Suppressor macrophage treated with lipopolysaccharide for 4 hours (primary cell): Measurements from ENCODE around the gene LPO.
A peak's percentile ranks its signal among the peaks of the same experiment; 100 is the strongest.

ENCODE experiments used
- DNase-seq: peaks from one replicate; pipeline ENCODE4 v3.0.0-alpha.2; 2020

LPO gene

DNA sequence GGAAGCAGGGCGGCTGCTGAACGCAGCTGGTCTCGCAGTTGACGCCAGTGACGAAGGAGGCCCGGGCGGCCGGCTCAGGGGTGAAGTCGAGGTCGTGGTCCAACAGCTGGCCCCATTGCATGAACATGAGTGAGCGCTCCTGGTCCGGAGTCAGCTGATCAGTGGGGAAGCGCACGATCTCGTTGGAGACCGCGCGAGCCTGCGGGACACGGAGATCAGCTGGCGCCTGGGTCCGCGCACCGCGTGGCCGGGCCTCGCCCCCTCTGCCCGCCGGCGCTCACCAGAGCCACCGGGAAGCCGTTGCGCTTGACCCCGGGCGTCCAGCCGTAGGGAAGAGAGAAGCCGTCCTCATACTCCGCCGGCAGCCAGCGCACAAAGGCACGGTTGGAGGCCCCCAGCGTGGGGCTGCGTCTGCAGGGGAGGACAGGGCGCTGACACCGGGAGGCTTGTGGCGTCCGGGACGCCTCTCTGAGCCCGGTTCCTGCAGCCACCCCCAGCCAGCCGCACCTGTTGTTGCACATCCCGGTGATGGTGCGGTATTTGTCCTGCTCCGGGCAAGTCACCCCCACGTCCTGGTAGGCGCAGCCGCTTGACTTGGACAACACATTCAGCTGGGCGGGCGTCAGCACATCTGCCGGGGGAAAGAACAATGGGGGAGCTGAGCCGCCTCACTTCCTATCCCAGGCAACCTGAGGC lies 40.8 kb downstream of the LPO start:
- peak; percentile 65 for DNase-seq

DNA sequence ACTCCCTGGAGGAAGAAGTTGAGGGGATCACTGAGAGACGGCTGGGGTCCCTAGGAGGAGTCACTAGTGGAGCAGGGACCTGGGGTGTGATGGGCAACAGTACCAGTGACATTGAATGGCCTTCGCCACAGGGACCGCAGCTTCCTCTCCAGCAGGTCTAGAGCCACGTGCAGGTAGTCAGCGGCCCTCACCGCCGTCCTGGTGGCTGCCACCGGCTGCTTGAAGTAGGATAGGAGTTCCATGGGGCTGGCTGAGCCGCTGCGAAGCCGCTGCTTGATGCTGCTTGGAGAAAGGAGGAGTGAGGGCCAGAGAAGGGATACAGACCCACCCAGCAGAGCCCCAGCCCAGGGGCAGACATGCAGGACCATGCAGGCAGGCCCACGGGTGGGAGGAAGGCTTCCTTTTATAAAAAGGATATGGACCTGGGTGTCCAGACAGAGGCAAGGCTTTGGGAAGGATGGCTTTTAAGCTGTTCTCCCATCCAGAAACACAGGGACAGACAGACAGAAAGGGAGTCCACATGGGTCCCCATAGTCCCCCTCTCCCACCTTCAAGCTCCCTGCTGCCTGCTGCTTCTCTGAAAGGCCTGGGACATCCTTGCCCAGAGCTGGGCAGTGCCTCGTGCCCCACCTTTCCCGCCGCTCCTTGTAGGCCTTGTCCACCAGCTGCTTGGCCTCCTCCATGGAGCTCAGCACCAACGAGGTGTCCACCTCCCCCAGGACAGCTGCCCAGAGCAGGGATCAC lies 41.5 kb downstream of the LPO start:
- DNase-seq = no peak

DNA sequence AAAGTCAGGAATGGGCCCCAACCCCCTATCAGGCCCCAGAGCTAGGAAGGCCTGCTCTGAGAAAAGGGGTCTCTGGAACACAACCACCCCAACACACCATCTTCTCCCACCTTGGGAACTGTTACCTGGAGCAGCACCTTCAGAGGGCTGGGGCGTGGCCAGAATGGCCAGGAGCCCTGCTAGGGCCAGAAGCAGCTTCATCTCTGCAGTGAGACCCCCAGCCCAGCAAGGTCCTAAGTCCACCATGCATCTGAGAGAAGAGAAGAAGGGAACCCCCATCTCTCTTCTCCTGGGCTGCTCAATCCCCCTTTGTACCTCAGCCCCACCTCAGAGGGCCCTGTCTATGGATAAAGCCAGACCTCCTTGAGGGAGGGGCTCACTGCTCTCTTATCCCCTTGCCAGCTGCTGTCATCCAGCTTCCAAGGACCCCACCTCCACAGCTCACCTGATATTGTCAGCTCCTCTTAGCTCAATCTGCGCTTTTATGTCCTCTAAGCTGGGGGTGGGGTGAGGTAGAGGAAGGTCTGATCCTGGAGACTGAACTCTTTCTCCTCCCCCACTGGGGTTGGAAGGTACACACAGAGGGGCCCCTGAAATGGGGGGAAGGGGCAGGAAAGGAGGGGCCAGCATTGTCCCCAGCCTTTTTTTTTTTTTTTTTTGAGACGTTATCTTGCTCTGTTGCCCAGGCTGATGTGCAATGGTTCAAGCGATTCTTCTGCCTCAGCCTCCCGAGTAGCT lies 42.3 kb downstream of the LPO start, which contains the start of gene MPO:
Gene MPO, minus strand, starts transcription at position 456 of the 738 bp plus-strand sequence. Its CDS starts 177 bp downstream, at position 279.
- DNase-seq = no peak

DNA sequence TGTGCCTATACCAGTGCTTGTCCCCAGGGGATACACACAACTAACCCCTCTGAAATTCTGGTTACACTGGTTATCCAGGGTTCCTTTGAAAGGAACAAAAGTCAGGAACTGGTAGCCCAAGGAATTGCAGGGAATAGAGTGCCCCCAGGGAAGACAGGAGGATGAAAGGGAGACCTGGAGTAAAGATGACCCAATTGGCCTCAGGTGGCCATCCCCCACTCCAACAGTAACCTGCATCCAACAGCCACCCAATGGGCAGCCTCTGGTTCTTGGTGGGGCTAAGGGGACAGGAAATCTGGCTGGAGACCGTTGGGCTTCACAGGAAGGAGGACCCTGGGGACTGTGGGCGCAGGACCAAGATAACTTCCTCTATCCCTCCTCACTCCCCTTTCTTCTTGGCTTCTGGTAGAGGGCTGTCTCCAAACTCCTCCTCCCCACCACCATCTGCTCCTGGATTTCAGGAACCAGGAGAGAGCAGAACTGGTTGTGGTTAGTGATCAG lies 43.2 kb downstream of the LPO start:
- DNase-seq = no peak

DNA sequence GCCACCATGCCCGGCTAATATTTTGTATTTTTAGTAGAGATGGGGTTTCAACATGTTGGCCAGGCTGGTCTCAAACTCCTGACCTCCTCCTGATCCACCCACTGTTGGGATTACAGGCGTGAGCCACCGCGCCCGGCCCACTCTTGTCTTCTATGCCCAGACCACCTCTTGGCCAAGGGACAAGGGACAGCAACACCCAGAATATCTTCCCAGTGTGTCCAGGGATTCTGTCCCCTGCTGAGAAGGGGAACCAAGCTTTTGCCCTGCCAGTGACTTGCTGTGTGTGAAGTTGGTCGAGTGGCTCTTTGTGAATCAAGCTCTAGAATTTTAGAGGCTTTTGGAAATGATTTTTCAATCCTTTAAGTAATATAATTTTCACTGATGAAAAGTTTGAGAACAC lies 44.1 kb downstream of the LPO start:
- no peak for DNase-seq

DNA sequence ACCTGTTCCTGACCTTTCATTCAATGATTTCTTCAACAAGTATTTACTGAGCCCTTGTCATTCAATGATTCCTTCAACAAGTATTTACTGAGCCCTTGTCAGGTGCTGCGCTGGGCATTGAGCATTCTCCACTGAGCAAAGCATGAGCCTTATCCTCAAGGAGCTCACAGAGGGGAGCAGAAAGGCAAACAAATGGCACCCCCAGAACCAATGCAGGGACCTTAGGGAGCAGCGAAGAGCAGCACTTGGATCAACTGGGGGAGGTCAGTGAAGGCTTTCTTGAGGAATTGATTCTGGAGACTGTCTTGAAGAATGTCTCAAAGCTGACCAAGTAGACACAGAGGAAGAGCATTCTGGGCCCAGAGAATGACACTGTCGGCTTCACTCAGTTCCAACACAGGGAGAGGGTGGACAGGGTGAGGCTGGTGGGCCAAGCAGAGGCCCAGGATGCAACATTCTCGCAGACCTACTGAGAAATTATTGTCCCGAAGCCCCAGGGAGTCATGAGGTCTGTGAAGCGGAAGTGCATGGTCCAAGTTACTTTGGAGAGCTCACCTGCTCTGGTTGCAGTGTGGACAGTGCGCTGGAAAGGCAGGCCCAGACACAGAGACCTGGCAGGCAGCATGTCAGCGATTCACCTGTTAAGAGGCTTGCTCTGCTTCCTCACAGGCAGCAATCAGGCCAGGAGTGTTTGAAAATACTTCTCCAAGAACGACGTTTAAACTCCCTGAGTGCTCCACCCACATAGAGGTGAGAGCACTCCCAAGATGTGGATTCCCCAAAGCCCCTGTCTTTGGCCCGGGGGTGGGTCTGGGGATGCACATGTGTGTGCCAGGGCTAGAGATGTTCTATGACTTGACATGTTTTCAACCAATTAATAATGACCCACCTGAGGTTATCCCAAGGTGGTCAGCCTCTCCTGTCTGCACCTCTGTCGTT lies 45.6 kb downstream of the LPO start:
- no peak for DNase-seq

DNA sequence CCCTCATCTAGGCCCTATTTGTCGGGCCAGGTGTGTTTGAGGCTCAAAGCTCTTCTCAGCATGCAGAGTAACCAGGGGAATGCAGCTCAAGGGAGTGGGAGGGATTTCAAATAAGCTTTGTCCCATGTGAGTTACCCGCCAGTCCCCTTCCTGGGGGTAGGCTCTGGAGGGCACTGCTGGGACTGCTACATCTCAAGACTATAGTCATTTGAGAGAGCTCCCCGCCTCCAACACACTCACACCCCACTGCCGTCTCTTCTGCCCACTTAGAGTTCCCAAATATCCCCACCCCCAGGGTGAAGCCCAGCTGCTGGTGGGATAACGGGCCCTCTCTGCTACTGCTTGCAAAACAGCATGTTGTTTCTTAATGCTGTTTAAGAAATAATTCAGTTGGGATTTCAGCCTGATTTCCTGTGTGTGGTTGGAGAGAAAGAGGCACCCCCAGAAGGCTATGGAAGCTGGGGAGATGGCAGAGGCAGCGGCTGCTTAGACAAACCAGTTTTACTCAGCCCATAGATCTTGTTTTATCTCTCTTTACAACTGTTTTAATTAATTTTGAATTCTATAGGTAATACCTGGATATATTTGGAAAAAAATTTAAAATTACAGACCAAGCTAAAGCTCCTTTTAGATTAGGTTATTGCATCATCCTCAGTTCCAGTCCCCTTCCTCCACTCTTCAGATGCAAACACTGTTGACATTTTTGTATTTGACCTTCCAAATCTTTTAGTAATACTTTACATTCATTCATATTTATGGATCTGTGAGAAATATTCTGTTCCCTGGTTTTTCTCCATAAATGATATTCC lies 46.4 kb downstream of the LPO start:
- peak; percentile 49 for DNase-seq

DNA sequence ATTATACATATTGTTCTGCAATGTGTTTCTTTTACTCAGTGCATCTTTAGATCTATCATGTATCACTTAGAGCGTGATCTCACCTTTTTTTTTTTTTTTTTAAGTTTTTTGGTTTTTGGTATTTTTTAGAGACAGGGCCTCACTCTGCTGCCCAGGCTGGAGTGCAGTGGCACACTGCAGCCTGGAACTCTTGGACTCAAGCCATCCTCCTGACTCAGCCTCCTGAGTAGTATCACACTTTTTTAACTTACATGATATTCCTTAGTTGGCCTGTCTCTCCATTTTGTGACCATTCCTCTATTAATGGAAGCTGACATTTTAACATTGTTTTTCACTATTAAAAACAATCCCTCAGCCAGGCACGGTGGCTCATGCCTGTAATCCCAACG lies 47.0 kb downstream of the LPO start:
- no peak for DNase-seq

DNA sequence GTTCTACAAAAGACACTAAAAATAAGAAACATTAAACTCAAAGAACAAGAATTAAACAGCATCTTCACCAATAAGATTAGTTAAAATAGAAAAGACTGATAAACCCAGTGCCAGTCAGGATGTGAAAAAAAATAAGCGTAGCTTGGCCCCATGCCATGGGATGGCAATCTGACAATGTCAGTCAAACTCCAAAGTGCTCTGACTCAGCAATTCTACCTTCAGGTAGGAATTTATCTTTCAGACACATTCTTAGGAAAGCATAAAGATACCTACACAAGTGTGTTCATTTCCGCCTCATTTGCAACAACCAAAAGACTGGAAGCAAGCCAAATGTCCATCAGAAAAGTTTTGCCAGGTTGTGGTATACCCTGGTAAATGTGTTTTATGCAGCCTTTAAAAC lies 51.5 kb downstream of the LPO start:
- DNase-seq = no peak

DNA sequence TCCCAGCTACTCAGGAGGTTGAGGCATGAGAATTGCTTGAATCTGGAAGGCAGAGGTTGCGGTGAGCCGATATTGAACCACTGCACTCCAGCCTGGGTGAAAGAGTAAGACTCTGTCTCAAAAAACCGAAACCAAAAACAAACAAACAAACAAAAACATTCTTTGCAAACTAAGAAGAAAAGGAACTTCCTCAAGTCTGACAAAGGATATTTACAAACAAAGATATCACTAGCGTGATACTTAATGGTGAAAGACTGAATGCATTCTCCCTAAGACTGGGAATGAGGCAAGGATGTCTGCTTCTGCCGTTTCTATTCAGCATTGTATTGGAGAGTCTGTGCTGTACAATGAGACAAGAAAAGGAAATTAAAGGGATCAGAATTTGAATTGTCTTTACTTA lies 52.9 kb downstream of the LPO start:
- DNase-seq = no peak

DNA sequence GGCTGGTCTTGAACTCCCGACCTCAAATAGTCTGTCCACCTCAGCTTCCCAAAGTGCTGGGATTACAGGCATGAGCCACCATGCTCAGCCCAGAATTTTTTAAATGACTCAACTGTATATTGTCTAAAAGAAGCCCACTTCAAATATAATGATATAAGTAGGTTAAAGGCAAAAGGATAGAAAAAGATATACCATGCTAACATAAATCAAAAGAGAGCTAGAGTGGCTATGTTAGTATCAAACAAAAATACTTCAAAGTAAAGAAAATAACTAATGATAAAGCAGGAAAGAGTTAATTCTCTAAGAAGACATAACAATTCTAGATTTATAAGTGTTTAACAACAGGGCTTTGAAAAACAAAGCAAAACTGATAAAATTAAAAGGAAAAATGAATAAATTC lies 55.6 kb downstream of the LPO start:
- no peak for DNase-seq

DNA sequence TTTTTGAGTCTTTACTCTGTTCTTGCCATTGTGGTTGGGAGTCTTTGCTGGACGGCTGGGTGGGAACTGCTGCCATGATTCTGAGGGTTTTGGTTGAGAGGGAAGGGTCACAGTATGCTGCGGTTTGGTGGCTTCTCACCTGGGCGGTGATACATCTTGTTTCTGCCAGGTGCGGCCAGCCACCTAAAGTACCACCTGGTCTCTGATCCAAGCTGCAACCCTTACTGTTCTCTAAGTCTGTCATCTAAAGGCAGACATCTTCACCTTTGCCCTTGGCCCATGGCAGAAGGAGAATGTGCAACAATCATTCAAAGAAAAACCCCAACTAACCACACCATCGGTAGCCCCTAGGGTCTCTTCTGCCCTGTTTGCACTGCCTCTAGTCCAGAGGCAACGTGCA lies 62.0 kb downstream of the LPO start:
- DNase-seq = no peak

DNA sequence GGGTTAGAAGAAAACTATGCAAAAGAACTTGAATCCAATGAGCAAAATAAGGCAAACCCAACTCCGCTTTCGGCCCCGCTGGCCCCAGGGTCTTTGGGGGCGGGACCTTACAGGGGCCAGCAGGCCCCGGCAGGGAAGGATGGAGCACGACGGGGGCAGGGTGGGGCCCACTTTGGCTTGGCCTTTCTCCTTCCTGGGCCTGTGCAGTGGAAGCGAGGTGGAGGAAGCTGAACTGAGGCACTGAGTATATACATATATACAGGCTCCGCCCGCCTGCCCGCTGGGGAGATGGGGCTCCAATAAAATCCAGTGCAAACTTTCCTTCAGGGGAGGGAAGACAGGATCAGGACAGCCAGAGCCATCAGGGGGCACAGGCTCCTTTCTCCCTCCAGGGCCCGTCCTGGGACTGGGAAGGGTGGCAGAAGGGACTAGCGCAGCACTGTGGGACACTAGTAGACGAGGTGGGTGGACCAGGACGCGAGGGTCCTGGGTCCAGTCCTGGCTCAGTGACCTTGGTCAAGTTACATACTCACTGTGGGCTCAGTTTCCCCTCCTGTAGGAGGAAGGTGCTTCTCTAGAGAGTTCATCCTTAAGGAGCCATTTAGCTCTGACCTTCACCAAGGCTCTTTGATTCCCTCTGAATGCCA lies 63.2 kb downstream of the LPO start:
- DNase-seq = no peak

DNA sequence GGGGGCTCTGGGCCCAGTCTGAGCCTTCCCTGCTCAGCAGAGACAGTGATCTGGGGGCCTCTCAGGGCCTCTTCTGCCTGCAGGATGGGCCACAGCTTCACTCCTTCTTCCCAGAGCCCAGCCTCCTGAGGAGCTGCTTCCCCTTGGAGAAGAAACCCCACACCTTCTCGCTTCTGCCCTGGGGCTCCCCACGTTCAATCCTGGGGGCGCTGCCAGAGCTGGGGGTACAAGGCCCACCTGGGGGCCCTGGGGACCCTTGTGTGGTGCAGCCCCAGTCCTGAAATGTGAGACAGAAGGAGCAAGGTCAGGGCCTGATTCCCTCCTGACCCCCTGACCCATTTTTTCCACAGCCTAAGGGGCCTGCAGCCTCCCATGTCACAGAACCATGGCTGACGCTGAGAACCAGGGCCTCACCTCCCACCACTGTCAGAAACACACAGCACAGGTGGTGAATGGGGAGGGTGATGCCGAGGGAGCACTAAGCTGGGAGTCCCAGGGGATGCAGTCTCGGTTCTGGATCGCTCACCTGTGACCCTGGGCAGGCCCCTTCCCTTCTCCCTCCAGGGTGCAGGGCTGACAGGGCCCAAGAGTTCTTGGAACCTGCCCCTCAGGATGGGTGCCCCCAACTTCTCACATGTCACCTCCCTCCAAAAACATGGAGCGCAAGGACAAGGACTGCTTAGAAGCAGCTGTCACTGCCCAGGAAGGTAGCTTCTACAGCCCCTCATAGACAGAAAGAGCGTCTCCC lies 64.0 kb downstream of the LPO start:
- DNase-seq = no peak

DNA sequence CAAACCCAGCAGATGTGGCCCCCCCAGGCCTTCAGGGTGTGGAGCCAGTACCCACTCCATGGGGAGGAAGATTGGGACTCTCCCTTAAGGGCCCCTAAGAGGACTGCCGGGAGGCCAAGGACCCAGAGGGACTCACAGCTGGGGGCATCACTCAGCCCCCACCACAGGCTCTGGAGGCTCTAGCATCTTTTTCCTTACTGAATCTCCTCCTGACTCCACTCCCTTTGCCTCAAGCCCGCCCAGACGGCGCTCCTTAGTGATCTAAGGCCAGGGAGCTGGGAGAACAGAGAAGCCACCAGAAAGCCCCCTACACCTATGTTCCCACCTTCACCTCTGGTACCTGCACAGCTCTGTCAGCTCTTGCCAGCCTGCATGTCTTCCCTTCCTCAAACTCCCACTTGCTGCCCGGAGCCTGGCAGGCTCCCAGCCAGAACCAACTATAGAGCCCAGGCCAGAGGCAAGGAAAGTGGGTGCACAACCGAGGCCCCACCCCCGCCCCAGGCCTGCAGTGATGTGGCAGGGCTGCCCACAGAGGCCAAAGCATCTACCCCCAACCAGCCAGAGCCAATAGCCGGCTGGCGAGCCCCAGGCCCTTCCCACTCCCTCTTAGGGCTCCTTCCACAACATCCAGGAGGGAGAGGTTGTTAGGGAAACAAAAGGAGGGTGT lies 64.7 kb downstream of the LPO start:
- no peak for DNase-seq

DNA sequence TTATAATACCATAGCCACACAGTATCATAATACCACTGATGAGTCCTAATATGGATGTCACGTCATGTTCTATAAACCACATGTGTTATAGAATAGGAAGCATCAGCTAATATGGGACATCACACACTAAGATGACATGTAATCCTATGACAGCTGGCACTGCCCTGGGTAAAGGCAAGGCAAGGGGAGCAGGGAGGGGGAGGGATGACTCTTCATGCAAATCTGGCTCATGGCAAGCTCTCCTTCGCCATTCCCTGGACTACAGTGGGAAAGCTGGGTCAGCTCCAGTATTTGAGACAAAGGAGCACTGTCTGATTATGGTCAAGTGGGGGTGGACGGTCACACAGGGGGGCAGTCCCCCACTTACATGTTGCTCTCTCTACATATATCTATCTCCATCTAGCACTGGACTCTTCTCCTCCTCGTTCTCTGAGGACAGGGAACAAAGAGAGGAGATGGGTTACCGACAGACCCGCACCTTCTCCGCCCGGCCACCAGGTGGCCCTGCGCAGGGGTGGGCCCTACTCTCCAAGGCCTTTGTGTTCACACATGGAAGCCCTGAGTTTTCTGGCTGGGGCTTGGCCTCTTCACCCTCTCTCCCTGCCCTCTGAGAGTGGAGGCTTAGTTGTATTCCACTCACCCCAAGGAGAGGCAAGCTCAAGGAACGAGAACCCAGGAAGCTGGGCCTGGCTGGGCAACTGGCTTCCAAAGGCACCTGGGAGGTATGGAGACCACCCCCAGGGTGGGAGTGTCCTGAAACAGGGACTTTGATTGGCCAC lies 65.8 kb downstream of the LPO start:
- DNase-seq = peak; percentile 61

DNA sequence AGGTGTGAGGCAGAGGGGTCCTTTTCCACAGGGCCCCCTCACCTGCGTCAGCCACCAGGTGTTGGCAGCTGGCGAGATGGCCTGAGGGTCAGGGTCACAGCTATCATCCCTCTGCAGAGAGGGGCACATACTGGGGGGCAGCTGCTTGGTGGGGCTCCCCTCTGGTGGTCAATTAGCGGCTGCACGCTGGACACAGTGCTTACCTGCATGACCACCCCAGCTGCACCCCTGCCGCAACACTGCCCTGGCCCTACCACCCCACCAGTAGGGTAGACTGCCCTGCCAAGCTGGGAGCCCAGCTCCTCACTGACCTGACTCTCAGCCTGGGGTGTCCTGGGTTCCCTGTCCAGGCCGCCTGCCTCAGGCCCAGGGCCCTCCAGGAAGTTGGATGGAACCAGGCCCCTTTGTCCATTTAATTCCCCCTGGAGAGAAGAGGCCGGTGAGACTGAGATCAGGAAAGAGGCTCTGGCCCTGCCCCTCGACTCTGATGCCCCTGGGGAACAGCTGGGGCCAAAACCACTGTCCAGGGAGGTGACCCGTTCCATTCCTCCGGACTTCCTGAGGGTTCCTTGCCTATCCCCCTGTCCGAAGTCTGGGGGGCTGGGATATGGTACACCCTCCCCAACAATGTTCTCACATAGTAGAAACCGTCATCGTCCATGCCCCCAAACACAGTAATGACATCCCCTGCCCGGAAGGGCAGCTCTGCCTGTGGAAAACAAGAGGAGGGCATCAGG lies 66.5 kb downstream of the LPO start:
- no peak for DNase-seq

DNA sequence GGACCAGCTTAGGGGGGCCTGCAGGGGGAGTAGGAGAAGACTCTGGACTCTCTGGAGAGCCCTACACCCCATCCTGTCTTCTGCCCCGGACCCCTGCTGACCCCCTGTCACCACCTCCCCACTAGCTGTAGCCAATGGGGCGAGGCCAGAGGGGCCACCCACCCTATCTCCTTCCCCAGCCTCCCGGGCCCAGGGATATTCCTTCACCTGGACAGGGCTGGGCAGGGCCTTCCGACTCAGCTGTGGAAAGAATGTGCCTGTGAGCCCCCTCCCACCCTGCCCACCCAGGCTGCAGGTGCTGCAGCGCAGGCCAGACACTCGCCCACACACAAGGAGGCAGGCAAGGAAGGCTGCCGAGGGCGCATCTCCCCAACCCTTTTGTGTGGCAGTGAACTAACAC lies 67.2 kb downstream of the LPO start:
- no peak for DNase-seq
